Measurements from ENCODE around the gene TCEAL2.
"Not testable (repeated sequence)": the region's sequence is repeated elsewhere in the genome, so short reads cannot be mapped to it uniquely, and the experiment has no call there.

GRCh38 chrX:102126080-102126818 lies 770 bp downstream of the TCEAL2 start:
- TF ChIP-seq, protein P1, sequence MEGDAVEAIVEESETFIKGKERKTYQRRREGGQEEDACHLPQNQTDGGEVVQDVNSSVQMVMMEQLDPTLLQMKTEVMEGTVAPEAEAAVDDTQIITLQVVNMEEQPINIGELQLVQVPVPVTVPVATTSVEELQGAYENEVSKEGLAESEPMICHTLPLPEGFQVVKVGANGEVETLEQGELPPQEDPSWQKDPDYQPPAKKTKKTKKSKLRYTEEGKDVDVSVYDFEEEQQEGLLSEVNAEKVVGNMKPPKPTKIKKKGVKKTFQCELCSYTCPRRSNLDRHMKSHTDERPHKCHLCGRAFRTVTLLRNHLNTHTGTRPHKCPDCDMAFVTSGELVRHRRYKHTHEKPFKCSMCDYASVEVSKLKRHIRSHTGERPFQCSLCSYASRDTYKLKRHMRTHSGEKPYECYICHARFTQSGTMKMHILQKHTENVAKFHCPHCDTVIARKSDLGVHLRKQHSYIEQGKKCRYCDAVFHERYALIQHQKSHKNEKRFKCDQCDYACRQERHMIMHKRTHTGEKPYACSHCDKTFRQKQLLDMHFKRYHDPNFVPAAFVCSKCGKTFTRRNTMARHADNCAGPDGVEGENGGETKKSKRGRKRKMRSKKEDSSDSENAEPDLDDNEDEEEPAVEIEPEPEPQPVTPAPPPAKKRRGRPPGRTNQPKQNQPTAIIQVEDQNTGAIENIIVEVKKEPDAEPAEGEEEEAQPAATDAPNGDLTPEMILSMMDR (IDR thresholded peaks at IDR 0.05; ENCODE audit: poor library complexity, severe bottlenecking): not testable (repeated sequence)
- not testable (repeated sequence) for TF ChIP-seq MXI1 (conservative IDR thresholded peaks at IDR 0.05; ENCODE audit: poor library complexity, severe bottlenecking); REST (IDR thresholded peaks at IDR 0.05; ENCODE audit: borderline replicate concordance)
